ENCODE data around the gene ENG. TPM values are rescaled to one million over a fixed set of nuclear protein-coding genes. Genes with fewer than 3 reads are reported as not detected.

ENG gene
- total and polyA plus RNA-seq, 2 of the 8 experiments (the other 6 are each of a cell fraction or from before 2014, with no cell fraction given), result 1.8 to 4.4 TPM

DNA sequence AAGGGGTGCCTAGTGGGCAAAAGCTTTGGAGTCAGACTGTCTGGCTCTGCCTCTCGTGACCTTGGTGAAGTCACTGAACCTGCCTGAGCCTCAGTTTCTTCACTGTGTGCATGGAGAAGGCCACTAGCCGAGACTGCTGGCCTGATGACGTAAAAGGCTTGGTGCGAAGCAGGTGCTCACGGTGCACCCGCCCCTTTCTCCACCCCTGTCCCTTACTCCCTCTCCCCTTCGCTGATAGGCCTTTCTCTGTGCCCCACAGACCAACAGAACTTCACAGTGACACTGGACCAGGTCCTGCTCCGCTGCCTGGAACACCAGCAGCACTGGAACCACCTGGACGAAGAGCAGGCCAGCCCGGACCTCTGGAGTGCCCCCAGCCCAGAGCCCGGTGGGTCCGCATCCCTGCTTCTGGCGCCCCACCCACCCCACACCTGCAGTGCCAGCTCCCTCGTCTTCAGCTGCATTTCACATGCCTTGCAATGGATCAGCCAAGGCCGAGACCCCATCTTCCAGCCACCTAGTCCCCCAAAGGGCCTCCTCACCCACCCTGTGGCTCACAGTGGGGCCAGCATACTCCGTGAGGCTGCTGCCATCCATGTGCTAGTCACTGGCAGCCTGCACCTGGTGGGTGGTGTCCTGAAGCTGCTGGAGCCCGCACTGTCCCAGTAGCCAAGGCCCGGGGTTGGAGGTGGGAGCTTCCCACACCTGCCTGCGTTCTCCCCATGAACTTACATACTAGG lies 41.4 kb downstream of the ENG start:
- Histone ChIP-seq H2BK120ac (replicated peaks; ENCODE audit: low read depth, low read length) (no peak overlapping the region), H3K27me3 (replicated peaks in 1 of 4; ENCODE audit: control insufficient read depth in 3 of 4, extremely low read depth in 1 of 4, insufficient read depth in 3 of 4, low read length in 3 of 4) (no peaks in the 10 kb centered on the region), H3K9me3 (ENCODE audit: insufficient read depth in 2 of 2, low read depth in 1 of 2, low read length in 1 of 2) (no peaks in the 10 kb centered on the region), H3K79me1 (ENCODE audit: low read depth, low read length) (0 out of 2 replicates have a peak, but pooled peaks cover 2% of the 10 kb centered on the region), H2BK20ac (ENCODE audit: low read length) (no peak overlapping the region), H2BK15ac (ENCODE audit: low read length) (no peak overlapping the region), H2BK5ac (ENCODE audit: low read depth, low read length) (no peak overlapping the region), H3K18ac (ENCODE audit: extremely low read depth, low read length) (no peak overlapping the region), H3K23ac (ENCODE audit: insufficient read length) (no peak overlapping the region), H2AK5ac (ENCODE audit: low read depth, low read length) (no peak overlapping the region), H3K4me1 (replicated peaks in 1 of 4; ENCODE audit: control insufficient read depth in 3 of 4, insufficient read depth in 4 of 4, low read length in 3 of 4) (peaks cover 0 to 8% (median 6%) of the 10 kb centered on the region in 4 experiments; a peak in 5 of 7 replicates), H3K79me2 (ENCODE audit: control insufficient read depth in 1 of 2, insufficient read depth in 2 of 2, low read length in 2 of 2) (no peaks in the 10 kb centered on the region), H3K4me3 (ENCODE audit: extremely low read depth in 1 of 4, insufficient read depth in 2 of 4, low read depth in 3 of 4, low read length in 4 of 4) (no peak overlapping the region), H3K27ac (ENCODE audit: low read depth, low read length) (no peak overlapping the region), H2BK12ac (ENCODE audit: low read depth, low read length) (no peak overlapping the region), H3K36me3 (ENCODE audit: control insufficient read depth in 2 of 4, insufficient read depth in 4 of 4, low read length in 3 of 4) (peaks cover 10 to 27% (median 21%) of the 10 kb centered on the region in 4 experiments; a peak in 7 of 8 replicates), H3K56ac (replicated peaks; ENCODE audit: insufficient read length, low read depth, low read length) (no peak overlapping the region), H3K23me2 (ENCODE audit: low read depth, low read length) (peaks cover 2% of the 10 kb centered on the region; the same call in 1 of the 2 replicates), H4K5ac (ENCODE audit: insufficient read length, low read depth, low read length) (no peak overlapping the region), H4K8ac (ENCODE audit: extremely low read depth, insufficient read depth, low read length) (no peak overlapping the region), H4K20me1 (replicated peaks in 1 of 2; ENCODE audit: control insufficient read depth in 1 of 2, insufficient read depth in 2 of 2, low read length in 2 of 2) (peaks cover 0 to 23% of the 10 kb centered on the region in 2 experiments), H3K14ac (ENCODE audit: insufficient read length) (no peak overlapping the region), H3K9ac (replicated peaks in 1 of 4; ENCODE audit: extremely low read depth in 1 of 4, low read depth in 3 of 4, low read length in 3 of 4) (no peak overlapping the region), H3K4ac (replicated peaks; ENCODE audit: insufficient read length, low read depth, low read length) (no peak overlapping the region), H3K4me2 (ENCODE audit: insufficient read depth in 1 of 2, low read depth in 2 of 2, low read length in 2 of 2) (no peak overlapping the region), H2AFZ (ENCODE audit: low read length) (no peak overlapping the region), H4K91ac (replicated peaks; ENCODE audit: insufficient read length, low read length) (no peak overlapping the region)
- DNase-seq (ENCODE audit: low read depth in 1 of 2, low spot score in 2 of 2), result no peak
- WGBS, 2 experiments (ENCODE audit: extremely low coverage in 1 of 2, insufficient coverage in 1 of 2, insufficient read length in 1 of 2, insufficient replicate concordance in 2 of 2, low coverage in 1 of 2, low lambda C conversion rate in 2 of 2, missing lambda C conversion rate in 1 of 2), result 95% methylated on average over 19 of the region's 19 CpGs; no CpG with 5 or more reads in 1 of the 2 experiments
- TF ChIP-seq POLR2A (IDR thresholded peaks at IDR 0.05; ENCODE audit: control extremely low read depth in 1 of 2, low read depth in 2 of 2, low read length in 2 of 2) (no peak), JUND (IDR thresholded peaks at IDR 0.05; ENCODE audit: low read length) (no peak), CBX5 (IDR thresholded peaks at IDR 0.05; ENCODE audit: low read depth, low read length) (no peak), CBX8 (IDR thresholded peaks at IDR 0.05; ENCODE audit: borderline replicate concordance, low read depth, low read length) (no peak), CTBP2 (IDR thresholded peaks at IDR 0.05; ENCODE audit: borderline replicate concordance, insufficient read depth, insufficient read length, low read length) (no peak), RFX5 (IDR thresholded peaks at IDR 0.05; ENCODE audit: borderline replicate concordance, low read depth, low read length) (no peak), POLR2AphosphoS5 (IDR thresholded peaks at IDR 0.05; ENCODE audit: low read depth, low read length) (no peak), TCF12 (IDR thresholded peaks at IDR 0.05; ENCODE audit: low read depth, low read length) (no peak), NANOG (IDR thresholded peaks at IDR 0.05; ENCODE audit: insufficient read depth, low read depth, low read length, poor library complexity, severe bottlenecking) (no peak)
- FAIRE-seq, result no peak
- ChIA-PET POLR2A (ENCODE audit: partially characterized antibody) (interaction anchor here (0.7 to 6.7 kb wide), 5 partner anchors 9 to 88 kb away, joined by 3 to 34 read pairs (median 5); no protein-coding TSS in a partner anchor), CTCF (ENCODE audit: partially characterized antibody) (interaction anchor here (0.6 to 4.5 kb wide), 6 partner anchors 11 to 57 kb away, joined by 4 to 19 read pairs (median 8); no protein-coding TSS in a partner anchor)
